A673 (cell line): ENCODE data around the gene MTURN. TPM values are rescaled to one million over a fixed set of nuclear protein-coding genes. Genes with fewer than 3 reads are reported as not detected.

Source experiments
- BruUV-seq: library from RNA; stranded (reverse); fragments of 400-500 nt; replicated peaks from 2 replicates; lab custom pipeline; 2021; lab: Mats Ljungman, UMichigan
- CTCF ChIA-PET: fragments of 300-600 bp; sonication (Branson Sonifier 250); formaldehyde crosslinking; loops from one replicate; lab custom pipeline; 2022; ENCODE audit warnings: antibody characterized with exemption; lab: Charles Lee
- POLR2A ChIA-PET: fragments of 300-600 bp; sonication (Branson Sonifier 250); formaldehyde crosslinking; loops from one replicate; lab custom pipeline; 2022; ENCODE audit warnings: antibody characterized with exemption; ENCODE audit not compliant: low non-redundant PET; lab: Charles Lee
- DNase-seq: peaks from one replicate; pipeline ENCODE4 v3.0.0-alpha.2; 2015; ENCODE audit warnings: low spot score
- H3K27ac ChIP-seq: fragments of 200-600 bp; sonication (generic); 2 replicates; pipeline ENCODE4 v1.5.1; 2016; ENCODE audit warnings: mixed run types, low read depth, mild to moderate bottlenecking, mixed read lengths, antibody characterized with exemption, low read length; ENCODE audit not compliant: poor library complexity, severe bottlenecking
- H3K27me3 ChIP-seq: fragments of 200-600 bp; sonication (generic); replicated peaks from 2 replicates; pipeline ENCODE4 v1.6.1; 2017; ENCODE audit warnings: mixed run types, low read depth, mild to moderate bottlenecking, mixed read lengths, antibody characterized with exemption, low read length; ENCODE audit not compliant: insufficient read depth, poor library complexity
- H3K36me3 ChIP-seq: fragments of 200-600 bp; sonication (generic); 2 replicates; pipeline ENCODE4 v1.6.1; 2016; ENCODE audit warnings: mixed run types, mild to moderate bottlenecking, mixed read lengths, antibody characterized with exemption, low read length; ENCODE audit not compliant: insufficient read depth, poor library complexity, severe bottlenecking
- H3K4me1 ChIP-seq: fragments of 200-600 bp; sonication (generic); 2 replicates; pipeline ENCODE4 v1.6.1; 2017; ENCODE audit warnings: mixed run types, mild to moderate bottlenecking, mixed read lengths, antibody characterized with exemption, low read length; ENCODE audit not compliant: insufficient read depth, poor library complexity, severe bottlenecking
- H3K4me3 ChIP-seq: fragments of 200-600 bp; sonication (generic); 2 replicates; pipeline ENCODE4 v1.5.1; 2016; ENCODE audit warnings: low read depth, mixed run types, mild to moderate bottlenecking, mixed read lengths, low read length; ENCODE audit not compliant: poor library complexity, severe bottlenecking
- H3K9me3 ChIP-seq: fragments of 200-600 bp; sonication (generic); 2 replicates; pipeline ENCODE4 v1.6.1; 2016; ENCODE audit warnings: mixed run types, low read depth, mild to moderate bottlenecking, mixed read lengths, antibody characterized with exemption, low read length; ENCODE audit not compliant: poor library complexity, severe bottlenecking
- CTCF ChIP-seq: fragments of 300-800, 200-600 bp; sonication (generic); conservative IDR thresholded peaks from 2 replicates; pipeline ENCODE4 v1.5.1; 2017; ENCODE audit warnings: low read depth, mild to moderate bottlenecking, antibody characterized with exemption, low read length, moderate library complexity, mixed read lengths
- EZH2 ChIP-seq: fragments of 200-600 bp; sonication (generic); IDR thresholded peaks from 2 replicates; pipeline ENCODE4 v1.6.1; 2017; ENCODE audit warnings: borderline replicate concordance, low read depth, mild to moderate bottlenecking, mixed read lengths, antibody characterized with exemption, low read length; ENCODE audit not compliant: poor library complexity, severe bottlenecking
- intact Hi-C: fragments of 100-400 bp; cut with micrococcal nuclease; formaldehyde crosslinking; loops from one replicate; pipeline ENCODE4 v1.10.0; 2022; ENCODE audit not compliant: unreplicated experiment
- total RNA-seq: library from RNA; stranded (reverse); gene quantifications from 2 replicates; pipeline ENCODE4 v1.2.3, GENCODE V29; 2021

MTURN gene
- total RNA-seq, 1 experiment from 2014 or later, result 2.6 TPM

GRCh38 chr7:30160329-30160728, 25.5 kb downstream of the MTURN start:
- intact Hi-C loops, result loop anchor here (5.0 kb wide), 1 partner anchor 252 kb away; no protein-coding TSS in a partner anchor

GRCh38 chr7:30162133-30162532, 27.3 kb downstream of the MTURN start:
- intact Hi-C loops, result loop anchor here (5.0 kb wide), 1 partner anchor 250 kb away; no protein-coding TSS in a partner anchor
- H3K9me3 ChIP-seq, result no peaks in the 10 kb centered on the region
- CTCF ChIA-PET, result no interaction called here
- no peaks in the 10 kb centered on the region for H3K36me3 ChIP-seq
- H3K4me3 ChIP-seq, result no peak overlapping the region
- DNase-seq, result no peak
- H3K27ac ChIP-seq, result no peak overlapping the region
- no peaks in the 10 kb centered on the region for H3K4me1 ChIP-seq
- H3K27me3 ChIP-seq, result no peaks in the 10 kb centered on the region
- TF ChIP-seq EZH2 (no peak), CTCF (no peak)
- BruUV-seq, result no TSS peak
- POLR2A ChIA-PET, result no interaction called here

More at GRCh38 chr7:30160329-30160728, 25.5 kb downstream of the MTURN start:
- H3K4me1 ChIP-seq, result no peaks in the 10 kb centered on the region
- BruUV-seq, result no TSS peak
- no peak for TF ChIP-seq EZH2
- no peak for TF ChIP-seq CTCF
- H3K27me3 ChIP-seq, result no peaks in the 10 kb centered on the region
- no peak overlapping the region for H3K4me3 ChIP-seq
- CTCF ChIA-PET, result no interaction called here
- DNase-seq, result no peak
- POLR2A ChIA-PET, result no interaction called here
- H3K9me3 ChIP-seq, result no peaks in the 10 kb centered on the region
- no peaks in the 10 kb centered on the region for H3K36me3 ChIP-seq
- no peak overlapping the region for H3K27ac ChIP-seq

- Histone ChIP-seq H3K27ac (no peak overlapping the region), H3K4me3 (no peak overlapping the region), H3K4me1 (no peaks in the 10 kb centered on the region), H3K27me3 (no peaks in the 10 kb centered on the region), H3K9me3 (no peaks in the 10 kb centered on the region), H3K36me3 (no peaks in the 10 kb centered on the region)
- no TSS peak for BruUV-seq
- ChIA-PET POLR2A (no interaction called here), CTCF (no interaction called here)
- TF ChIP-seq CTCF (no peak), EZH2 (no peak)
- intact Hi-C loops, result loop anchor here (5.0 kb wide), 1 partner anchor 250 kb away; no protein-coding TSS in a partner anchor
- DNase-seq, result no peak
Measured at GRCh38 chr7:30162622-30163124, 27.9 kb downstream of the MTURN start.
